NB4 (cell line): ENCODE results near the gene PRKCSH.
A peak's percentile ranks its signal among the peaks of the same experiment; 100 is the strongest.

ENCODE experiments used
- MAX ChIP-seq: IDR thresholded peaks from 2 replicates; pipeline ENCODE4 v1.6.1; 2011; ENCODE audit warnings: low read depth, low read length
- MYC ChIP-seq: IDR thresholded peaks from 2 replicates; pipeline ENCODE4 v1.6.1; 2011; ENCODE audit warnings: low read depth, low read length
- TF ChIP-seq, protein P1 (sequence below): IDR thresholded peaks from one replicate; pipeline ENCODE4 v1.5.1; 2012; ENCODE audit warnings: low read depth, low read length

- TF ChIP-seq, protein P1, sequence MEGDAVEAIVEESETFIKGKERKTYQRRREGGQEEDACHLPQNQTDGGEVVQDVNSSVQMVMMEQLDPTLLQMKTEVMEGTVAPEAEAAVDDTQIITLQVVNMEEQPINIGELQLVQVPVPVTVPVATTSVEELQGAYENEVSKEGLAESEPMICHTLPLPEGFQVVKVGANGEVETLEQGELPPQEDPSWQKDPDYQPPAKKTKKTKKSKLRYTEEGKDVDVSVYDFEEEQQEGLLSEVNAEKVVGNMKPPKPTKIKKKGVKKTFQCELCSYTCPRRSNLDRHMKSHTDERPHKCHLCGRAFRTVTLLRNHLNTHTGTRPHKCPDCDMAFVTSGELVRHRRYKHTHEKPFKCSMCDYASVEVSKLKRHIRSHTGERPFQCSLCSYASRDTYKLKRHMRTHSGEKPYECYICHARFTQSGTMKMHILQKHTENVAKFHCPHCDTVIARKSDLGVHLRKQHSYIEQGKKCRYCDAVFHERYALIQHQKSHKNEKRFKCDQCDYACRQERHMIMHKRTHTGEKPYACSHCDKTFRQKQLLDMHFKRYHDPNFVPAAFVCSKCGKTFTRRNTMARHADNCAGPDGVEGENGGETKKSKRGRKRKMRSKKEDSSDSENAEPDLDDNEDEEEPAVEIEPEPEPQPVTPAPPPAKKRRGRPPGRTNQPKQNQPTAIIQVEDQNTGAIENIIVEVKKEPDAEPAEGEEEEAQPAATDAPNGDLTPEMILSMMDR, result no peak
- TF ChIP-seq MYC (no peak), MAX (0 out of 2 replicates have a peak, but pooled peaks have one; percentile 20)
Measured at GRCh38 chr19:11422163-11423065, 13.0 kb upstream of the PRKCSH start.
